Left cardiac atrium (tissue), 4 donors: ENCODE measurements around the gene SIT1. TPM values are rescaled to one million over a fixed set of nuclear protein-coding genes. Genes with fewer than 3 reads are reported as not detected.
"Not testable (repeated sequence)": the region's sequence is repeated elsewhere in the genome, so short reads cannot be mapped to it uniquely, and the experiment has no call there.

Experiments used
- ATAC-seq, 2 donors: fragments of 200-7000 bp; cut with Tn5 transposase; one replicate each; pipeline ENCODE4 v1.9.1; 2020; ENCODE audit warnings: mild to moderate bottlenecking in 2 of 2, moderate library complexity in 2 of 2
- DNase-seq: peaks from one replicate; pipeline ENCODE4 v3.0.0-alpha.2; 2020
- intact Hi-C, 2 donors: fragments of 100-400 bp; cut with DNase I; formaldehyde crosslinking; loops; one replicate each; pipeline versions ENCODE4 v1.14.1 to v1.15.1; 2022 to 2023
- total RNA-seq, 2 donors: library from RNA; stranded (reverse); fragmentation: NEBNext Ultra II Directional; extraction: Animal tissue kit (Norgen Biotek cat#: 25700); gene quantifications; one replicate each; pipeline ENCODE4 v1.2.1, GENCODE V29; 2021
- donor health status: DM: no; HTN: yes; CAD: no.
- donor health status: DM: no; HTN: yes; CAD: no; lungs with severe emphysema.
- donor health status: DM: yes; HTN: yes; CAD: no.
- donor health status: Dilated cardiomyopathy.

Gene SIT1
- total RNA-seq, 2 donors from 2014 or later: 0.86 to 1.6 TPM

- intact Hi-C loops: loop anchor here in 1 of 2 donors (5.0 kb wide), 1 partner anchor 237 kb away; no protein-coding TSS in a partner anchor
- ATAC-seq, DNase-seq: not testable (repeated sequence)
Observed at GRCh38 chr9:35645736-35646135, 5.0 kb downstream of the SIT1 start.

DNA sequence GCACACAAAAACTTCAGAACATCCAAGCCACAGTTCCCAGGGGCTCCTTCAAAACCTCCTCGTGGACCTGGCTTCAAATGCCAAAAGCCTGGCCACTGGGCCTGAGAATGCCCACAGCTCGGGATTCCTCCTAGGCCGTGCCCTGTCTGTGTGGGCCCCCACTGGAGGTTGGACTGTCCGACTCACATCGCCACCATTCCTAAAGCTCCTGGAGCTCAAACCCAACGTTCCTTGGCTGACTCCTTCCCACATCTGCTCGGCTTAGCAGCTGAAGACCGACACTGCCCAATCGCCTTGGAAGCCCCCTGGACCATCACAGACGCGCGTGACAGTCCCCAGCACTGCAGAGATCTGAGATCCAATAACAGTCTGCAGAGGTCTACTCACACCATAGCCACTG lies 7.7 kb downstream of the SIT1 start:
- no peak for DNase-seq
- intact Hi-C loops: no loop called here
- no peak for ATAC-seq

- ATAC-seq, DNase-seq, intact Hi-C loops: not testable (repeated sequence)
Observed at GRCh38 chr9:35641478-35641877, 9.3 kb downstream of the SIT1 start.

DNA sequence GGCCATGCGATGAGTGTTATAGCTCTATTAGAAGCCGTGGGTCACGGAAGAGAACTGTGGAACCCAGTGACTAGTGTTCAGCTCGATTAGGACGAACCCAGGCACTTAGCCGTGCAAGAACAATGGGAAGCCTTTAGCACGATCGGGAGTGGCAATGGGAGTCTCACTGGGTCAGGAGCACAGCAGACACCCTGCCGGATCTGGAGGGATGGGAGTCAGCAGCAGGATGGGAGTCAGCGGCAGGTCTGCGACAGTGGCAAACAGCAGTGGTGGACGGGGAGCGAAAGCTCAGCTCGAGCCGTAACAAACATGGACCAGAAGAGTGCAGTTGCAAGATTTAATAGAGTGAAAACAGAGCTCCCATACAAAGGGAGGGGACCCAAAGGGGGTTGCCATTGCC lies 10.3 kb downstream of the SIT1 start:
- DNase-seq, intact Hi-C loops, ATAC-seq: not testable (repeated sequence)

GRCh38 chr9:35639631-35640030 lies 11.1 kb downstream of the SIT1 start:
- DNase-seq (no peak), ATAC-seq (no peak)
- intact Hi-C loops: no loop called here

DNA sequence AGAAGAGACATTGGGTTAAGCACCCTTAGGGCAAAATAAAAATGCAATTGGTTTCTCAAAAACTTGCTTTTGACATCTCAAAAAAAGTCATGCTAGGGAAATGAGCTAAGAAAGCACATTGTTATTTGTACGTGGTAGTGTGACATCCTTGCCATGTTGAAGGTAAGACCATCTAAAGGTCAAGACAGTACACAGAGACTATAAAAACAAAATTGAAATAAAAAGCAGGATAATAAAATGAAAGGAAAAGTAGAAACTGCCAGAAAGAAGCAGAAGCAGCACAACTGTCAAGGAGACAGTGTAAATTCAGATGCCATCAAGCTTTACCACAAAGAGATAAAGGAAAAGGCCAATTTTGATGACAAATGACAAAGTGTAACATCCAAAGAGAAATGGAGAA lies 11.5 kb downstream of the SIT1 start:
- intact Hi-C loops, ATAC-seq: not testable (repeated sequence)

GRCh38 chr9:35638751-35639150 lies 12.0 kb downstream of the SIT1 start:
- intact Hi-C loops, ATAC-seq, DNase-seq: not testable (repeated sequence)

More for the DNA sequence above, 11.5 kb downstream of the SIT1 start:
- not testable (repeated sequence) for DNase-seq

GRCh38 chr9:35637427-35637955 lies 13.2 kb downstream of the SIT1 start:
- intact Hi-C loops, DNase-seq, ATAC-seq: not testable (repeated sequence)

DNA sequence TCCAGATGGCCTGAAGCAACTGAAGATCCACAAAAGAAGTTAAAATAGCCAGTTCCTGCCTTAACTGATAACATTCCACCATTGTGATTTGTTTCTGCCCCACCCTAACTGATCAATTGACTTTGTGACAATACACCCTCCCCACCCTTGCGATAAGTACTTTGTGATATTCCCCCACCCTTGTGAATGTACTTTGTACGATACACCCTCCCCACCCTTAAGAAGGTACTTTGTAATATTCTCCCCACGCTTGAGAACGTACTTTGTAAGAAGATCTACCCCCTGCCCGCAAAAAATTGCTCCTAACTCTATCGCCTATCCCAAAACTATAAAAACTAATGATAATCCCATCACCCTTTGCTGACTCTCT lies 13.9 kb downstream of the SIT1 start:
- ATAC-seq, DNase-seq, intact Hi-C loops: not testable (repeated sequence)

- DNase-seq: no peak
- peak; percentile 27 to 38 for ATAC-seq
- intact Hi-C loops: no loop called here
Observed at GRCh38 chr9:35636135-35636876, 14.4 kb downstream of the SIT1 start.

- intact Hi-C loops: no loop called here
- ATAC-seq (no peak), DNase-seq (no peak)
Observed at GRCh38 chr9:35635730-35636129, 15.0 kb downstream of the SIT1 start.

DNA sequence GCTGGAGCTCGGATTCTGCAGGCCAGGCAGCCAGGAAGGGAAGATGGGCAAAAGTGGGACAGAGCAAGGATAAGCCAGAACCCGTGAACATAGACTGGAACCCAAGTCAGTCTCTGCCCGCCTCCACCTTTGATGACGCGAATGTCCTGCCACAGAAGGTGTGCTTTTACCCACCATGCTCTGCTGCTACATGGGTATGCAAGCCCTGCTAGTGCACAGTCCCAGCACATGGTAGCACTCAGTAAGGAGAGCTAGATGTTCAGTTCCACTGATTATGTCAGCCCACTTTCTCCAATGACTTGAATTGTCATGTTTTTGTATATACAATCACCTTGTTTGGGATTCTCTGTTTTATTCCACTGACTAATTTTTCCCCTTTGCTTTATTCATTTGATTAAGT lies 21.1 kb downstream of the SIT1 start:
- DNase-seq (no peak), ATAC-seq (no peak)
- intact Hi-C loops: no loop called here

DNA sequence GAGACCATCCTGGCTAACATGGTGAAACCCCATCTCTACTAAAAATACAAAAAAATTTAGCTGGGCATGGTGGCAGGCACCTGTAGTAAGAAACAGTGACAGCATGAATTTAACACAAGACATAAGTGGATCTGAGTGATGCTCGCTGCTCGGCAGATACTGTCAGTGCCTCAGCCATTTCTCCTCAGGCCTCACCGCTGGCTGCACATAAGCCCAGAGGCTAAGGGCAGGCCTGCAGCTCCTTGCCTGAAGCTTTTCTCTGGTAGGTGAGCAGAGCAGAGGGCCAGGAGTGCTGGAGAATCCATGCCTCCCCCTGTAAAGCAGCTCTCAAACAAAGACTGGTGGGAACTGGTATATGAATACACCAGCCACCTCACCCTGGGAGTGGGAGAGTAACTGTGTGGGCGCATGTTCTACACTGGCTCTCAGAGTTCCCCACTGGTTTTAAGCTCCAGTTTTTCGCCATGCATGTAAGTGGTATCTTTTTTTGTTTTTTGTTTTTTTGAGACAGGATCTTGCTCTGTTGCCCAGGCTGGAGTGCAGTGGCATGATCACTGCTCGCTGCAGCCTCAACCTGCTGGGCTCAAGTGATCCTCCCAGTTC lies 22.2 kb downstream of the SIT1 start:
- intact Hi-C loops: no loop called here
- ATAC-seq (no peak), DNase-seq (no peak)

- DNase-seq (no peak), ATAC-seq (no peak)
- intact Hi-C loops: no loop called here
Observed at GRCh38 chr9:35627575-35627974, 23.2 kb downstream of the SIT1 start.

GRCh38 chr9:35619800-35620158 lies 31.0 kb downstream of the SIT1 start:
- intact Hi-C loops: no loop called here
- no peak for ATAC-seq
- DNase-seq: no peak

GRCh38 chr9:35618854-35619799 lies 31.6 kb downstream of the SIT1 start:
- intact Hi-C loops: no loop called here
- ATAC-seq (peak; percentile 20 to 29), DNase-seq (no peak)

- DNase-seq (no peak), ATAC-seq (peak; percentile 12 to 39)
Observed at GRCh38 chr9:35618325-35618727, 32.4 kb downstream of the SIT1 start, which contains the start of gene CD72. TSS of gene CD72 (minus strand) at chr9:35618413. CDS start at chr9:35618303, 110 bp downstream.

GRCh38 chr9:35617548-35617947 lies 33.2 kb downstream of the SIT1 start:
- ATAC-seq: no peak
- intact Hi-C loops: no loop called here
- DNase-seq: no peak

More at GRCh38 chr9:35618325-35618727, 32.4 kb downstream of the SIT1 start, which contains the start of gene CD72:
- intact Hi-C loops: no loop called here
